8988T (cell line): ENCODE measurements around the gene COP1.

Source experiments
- DNase-seq: peaks from one replicate; pipeline ENCODE4 v3.0.0; 2011

The COP1 gene

GRCh38 chr1:176198413-176198812, 8.7 kb downstream of the COP1 start:
- no peak for DNase-seq

- DNase-seq = no peak
Measured at GRCh38 chr1:176196728-176197127, 10.4 kb downstream of the COP1 start.

- no peak for DNase-seq
Measured at GRCh38 chr1:176195547-176195946, 11.5 kb downstream of the COP1 start.

GRCh38 chr1:176193663-176194062, 13.4 kb downstream of the COP1 start:
- DNase-seq = no peak

GRCh38 chr1:176193023-176193422, 14.1 kb downstream of the COP1 start:
- DNase-seq = no peak

GRCh38 chr1:176188604-176189003, 18.5 kb downstream of the COP1 start:
- DNase-seq = no peak

GRCh38 chr1:176187001-176187400, 20.1 kb downstream of the COP1 start:
- DNase-seq = no peak

GRCh38 chr1:176183618-176184017, 23.5 kb downstream of the COP1 start:
- no peak for DNase-seq

GRCh38 chr1:176178316-176178715, 28.8 kb downstream of the COP1 start:
- no peak for DNase-seq

- no peak for DNase-seq
Measured at GRCh38 chr1:176177764-176178163, 29.3 kb downstream of the COP1 start.

- DNase-seq = no peak
Measured at GRCh38 chr1:176174108-176174507, 33.0 kb downstream of the COP1 start.

GRCh38 chr1:176172215-176172614, 34.9 kb downstream of the COP1 start:
- DNase-seq = no peak

GRCh38 chr1:176167210-176167609, 39.9 kb downstream of the COP1 start:
- no peak for DNase-seq

- DNase-seq = no peak
Measured at GRCh38 chr1:176165573-176165972, 41.5 kb downstream of the COP1 start.

GRCh38 chr1:176164014-176164678, 42.9 kb downstream of the COP1 start:
- no peak for DNase-seq

- no peak for DNase-seq
Measured at GRCh38 chr1:176159993-176160392, 47.1 kb downstream of the COP1 start.

- DNase-seq = no peak
Measured at GRCh38 chr1:176157995-176158394, 49.1 kb downstream of the COP1 start.

- DNase-seq = no peak
Measured at GRCh38 chr1:176149939-176150807, 56.9 kb downstream of the COP1 start.

GRCh38 chr1:176144526-176144925, 62.6 kb downstream of the COP1 start:
- DNase-seq = no peak

GRCh38 chr1:176142973-176143372, 64.1 kb downstream of the COP1 start:
- no peak for DNase-seq

- DNase-seq = no peak
Measured at GRCh38 chr1:176141449-176141848, 65.6 kb downstream of the COP1 start.

- no peak for DNase-seq
Measured at GRCh38 chr1:176136891-176137290, 70.2 kb downstream of the COP1 start.

GRCh38 chr1:176134666-176135065, 72.4 kb downstream of the COP1 start:
- no peak for DNase-seq

- no peak for DNase-seq
Measured at GRCh38 chr1:176122282-176122681, 84.8 kb downstream of the COP1 start.
